LNCaP clone FGC (cell line): Measurements from ENCODE around the gene SLC19A1.
A peak's percentile ranks its signal among the peaks of the same experiment; 100 is the strongest.

ENCODE experiments used
- DNase-seq: peaks from one replicate; pipeline ENCODE4 v3.0.0-alpha.2; 2011; ENCODE audit warnings: low read depth
- H3K4me3 ChIP-seq: 2 replicates; pipeline ENCODE4 v1.5.1; 2011; ENCODE audit warnings: mild to moderate bottlenecking, low read depth, low read length, control low read depth
- TF ChIP-seq, protein P1 (sequence below): IDR thresholded peaks from 2 replicates; pipeline ENCODE4 v1.5.1; 2012; ENCODE audit warnings: mild to moderate bottlenecking; ENCODE audit not compliant: control insufficient read depth, insufficient read depth; ENCODE audit errors: extremely low read depth

Gene SLC19A1

DNA sequence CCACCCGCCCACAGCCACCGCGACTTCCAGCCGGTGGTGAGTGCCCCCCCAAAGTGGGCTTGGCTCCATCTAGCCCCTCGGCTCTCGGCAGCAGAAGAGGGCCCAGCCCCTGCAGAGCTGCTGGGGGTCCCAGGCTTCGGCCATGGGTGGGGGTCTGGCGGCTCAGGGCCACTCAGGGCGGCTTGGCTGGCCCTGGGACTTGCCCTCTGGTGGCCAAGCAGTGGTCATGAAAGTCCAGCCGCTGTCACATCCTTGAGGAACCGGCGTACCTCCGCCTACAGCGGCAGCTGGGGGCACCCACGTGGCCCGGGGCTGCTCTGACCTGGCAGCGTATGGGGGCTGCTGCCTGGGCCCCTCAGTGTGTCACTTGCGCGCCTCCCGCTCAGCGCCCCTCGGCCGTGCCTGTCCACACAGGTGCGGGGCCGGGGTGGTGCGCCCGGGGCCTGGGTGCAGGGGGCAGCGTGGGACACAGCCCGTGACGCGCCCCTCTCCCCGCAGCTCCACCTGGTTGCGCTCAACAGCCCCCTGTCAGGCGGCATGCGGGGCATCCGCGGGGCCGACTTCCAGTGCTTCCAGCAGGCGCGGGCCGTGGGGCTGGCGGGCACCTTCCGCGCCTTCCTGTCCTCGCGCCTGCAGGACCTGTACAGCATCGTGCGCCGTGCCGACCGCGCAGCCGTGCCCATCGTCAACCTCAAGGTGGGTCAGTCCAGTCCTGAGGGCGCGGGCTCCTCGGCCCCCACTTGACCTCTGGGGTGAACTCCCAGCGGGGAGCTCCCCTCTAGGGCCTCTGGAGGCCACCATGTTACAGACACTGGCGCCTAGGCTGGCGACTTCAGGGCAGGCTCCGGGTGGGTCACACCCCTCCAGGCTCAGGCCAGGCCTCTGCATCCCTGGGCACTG lies 32.4 kb downstream of the SLC19A1 start:
- DNase-seq = no peak
- H3K4me3 ChIP-seq = no peak overlapping the region
- TF ChIP-seq, protein P1, sequence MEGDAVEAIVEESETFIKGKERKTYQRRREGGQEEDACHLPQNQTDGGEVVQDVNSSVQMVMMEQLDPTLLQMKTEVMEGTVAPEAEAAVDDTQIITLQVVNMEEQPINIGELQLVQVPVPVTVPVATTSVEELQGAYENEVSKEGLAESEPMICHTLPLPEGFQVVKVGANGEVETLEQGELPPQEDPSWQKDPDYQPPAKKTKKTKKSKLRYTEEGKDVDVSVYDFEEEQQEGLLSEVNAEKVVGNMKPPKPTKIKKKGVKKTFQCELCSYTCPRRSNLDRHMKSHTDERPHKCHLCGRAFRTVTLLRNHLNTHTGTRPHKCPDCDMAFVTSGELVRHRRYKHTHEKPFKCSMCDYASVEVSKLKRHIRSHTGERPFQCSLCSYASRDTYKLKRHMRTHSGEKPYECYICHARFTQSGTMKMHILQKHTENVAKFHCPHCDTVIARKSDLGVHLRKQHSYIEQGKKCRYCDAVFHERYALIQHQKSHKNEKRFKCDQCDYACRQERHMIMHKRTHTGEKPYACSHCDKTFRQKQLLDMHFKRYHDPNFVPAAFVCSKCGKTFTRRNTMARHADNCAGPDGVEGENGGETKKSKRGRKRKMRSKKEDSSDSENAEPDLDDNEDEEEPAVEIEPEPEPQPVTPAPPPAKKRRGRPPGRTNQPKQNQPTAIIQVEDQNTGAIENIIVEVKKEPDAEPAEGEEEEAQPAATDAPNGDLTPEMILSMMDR = 0 out of 2 replicates have a peak, but pooled peaks have one; percentile 5

DNA sequence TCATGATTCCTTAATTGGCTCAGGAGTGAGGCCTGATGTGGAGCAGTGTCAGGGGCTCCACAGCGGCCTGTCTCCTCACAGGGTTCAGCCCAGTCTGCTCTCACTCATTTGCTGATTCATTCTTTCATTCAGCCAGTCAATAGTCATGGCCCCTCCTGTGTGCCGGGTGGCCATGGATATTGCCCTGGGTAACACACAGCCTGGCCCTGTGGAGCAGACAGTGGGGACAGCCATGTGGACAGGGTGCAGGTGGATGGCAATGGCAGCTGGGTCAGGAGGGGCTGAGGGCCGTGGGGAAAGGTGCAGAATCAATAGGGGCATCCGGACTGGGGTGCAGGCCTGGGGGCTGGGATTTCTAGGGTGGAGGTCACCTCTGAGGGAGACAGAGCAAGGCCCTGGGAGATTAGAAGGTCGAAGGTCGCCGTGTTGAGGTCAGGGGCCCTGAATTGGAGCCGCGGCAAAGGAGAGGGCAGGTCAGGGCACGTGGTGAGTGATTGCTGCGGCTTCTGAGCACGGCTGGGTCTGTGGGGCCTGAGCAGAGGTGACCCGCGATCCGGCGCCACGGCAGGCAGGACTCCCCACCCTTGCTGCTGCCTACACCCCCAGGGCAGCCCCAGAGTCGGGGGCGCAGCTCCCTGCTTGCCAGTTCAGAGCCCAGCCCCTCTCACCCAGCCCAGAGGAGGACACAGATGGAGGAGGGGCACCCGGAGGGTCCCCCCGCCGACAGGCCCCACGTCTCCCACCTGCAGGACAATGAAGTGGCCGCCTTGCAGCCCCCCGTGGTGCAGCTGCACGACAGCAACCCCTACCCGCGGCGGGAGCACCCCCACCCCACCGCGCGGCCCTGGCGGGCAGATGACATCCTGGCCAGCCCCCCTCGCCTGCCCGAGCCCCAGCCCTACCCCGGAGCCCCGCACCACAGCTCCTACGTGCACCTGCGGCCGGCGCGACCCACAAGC lies 33.4 kb downstream of the SLC19A1 start:
- H3K4me3 ChIP-seq = no peak overlapping the region
- TF ChIP-seq, protein P1 = no peak
- no peak for DNase-seq

DNA sequence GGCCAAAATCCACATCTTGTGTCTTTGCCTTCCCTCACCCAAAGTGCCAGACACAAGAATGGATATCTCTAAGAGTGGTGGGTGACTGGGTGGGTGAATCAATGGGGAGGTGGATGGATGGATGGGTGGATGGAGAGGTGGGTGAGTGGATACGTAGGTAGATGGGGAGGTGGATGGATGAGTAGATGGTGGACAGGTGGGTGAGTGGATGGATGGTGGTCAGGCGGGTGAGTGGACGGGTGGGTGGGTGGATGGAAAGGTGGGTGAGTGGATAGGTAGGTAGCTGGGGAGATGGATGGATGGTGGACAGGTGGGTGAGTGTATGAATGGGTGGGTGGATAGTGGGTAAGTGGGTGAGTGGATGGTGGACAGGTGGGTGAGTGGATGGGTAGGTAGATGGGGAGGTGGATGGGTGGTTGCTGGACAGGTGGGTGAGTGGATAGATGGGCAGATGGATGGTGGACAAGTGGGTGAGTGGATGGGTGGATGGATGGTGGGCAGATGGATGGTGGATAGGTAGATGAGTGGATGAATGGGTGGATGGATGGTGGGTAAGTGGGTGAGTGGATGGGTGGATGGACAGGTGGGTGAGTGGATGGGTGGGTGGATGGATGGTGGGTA lies 34.2 kb downstream of the SLC19A1 start:
- no peak overlapping the region for H3K4me3 ChIP-seq
- DNase-seq = no peak
- TF ChIP-seq, protein P1 = no peak

DNA sequence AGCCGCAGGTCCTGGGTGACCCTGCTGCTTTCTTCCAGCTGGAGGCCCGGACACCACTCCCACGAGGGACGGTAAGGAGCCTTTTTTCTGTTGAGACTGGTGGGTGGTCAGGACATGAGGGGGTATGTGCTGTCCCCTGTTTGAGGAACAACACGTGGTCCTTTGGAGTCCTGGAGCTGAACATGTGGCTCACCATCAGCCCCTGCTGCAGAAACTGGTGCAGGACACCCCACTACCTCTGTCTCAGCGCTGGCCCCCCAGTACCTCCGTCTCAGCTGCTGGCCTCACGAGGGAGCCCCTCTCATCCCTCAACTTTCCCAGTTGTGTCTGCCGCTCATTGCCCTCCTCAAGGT lies 34.7 kb downstream of the SLC19A1 start:
- DNase-seq = no peak
- TF ChIP-seq, protein P1 = no peak
- no peak overlapping the region for H3K4me3 ChIP-seq

DNA sequence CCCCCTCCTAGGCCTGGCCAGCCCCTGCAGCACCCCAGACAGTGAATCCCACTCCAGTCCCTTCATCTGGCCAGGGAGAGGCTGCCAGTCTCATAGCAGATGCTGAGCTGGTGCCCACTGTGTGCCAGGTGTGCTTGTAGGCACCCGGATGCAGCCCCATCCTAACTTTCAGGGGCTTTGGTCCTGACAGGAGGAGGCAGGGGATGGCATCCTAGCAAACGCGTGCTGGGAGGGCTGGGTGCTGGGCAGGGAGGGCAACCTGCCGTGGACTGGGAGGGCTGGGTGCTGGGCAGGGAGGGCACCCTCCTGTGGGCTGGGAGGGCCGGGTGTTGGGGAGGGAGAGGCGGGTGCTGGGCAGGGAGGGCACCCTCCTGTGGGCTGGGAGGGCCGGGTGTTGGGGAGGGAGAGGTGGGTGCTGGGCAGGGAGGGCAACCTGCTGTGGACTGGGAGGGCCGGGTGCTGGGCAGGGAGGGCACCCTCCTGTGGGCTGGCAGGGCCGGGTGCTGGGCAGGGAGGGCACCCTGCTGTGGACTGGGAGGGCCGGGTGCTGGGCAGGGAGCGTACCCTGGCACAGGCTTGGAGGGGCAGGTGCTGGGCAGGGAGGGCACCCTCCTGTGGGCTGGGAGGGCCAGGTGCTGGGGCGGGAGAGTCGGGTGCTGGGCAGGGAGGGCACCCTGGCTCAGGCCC lies 35.3 kb downstream of the SLC19A1 start:
- TF ChIP-seq, protein P1 = no peak
- H3K4me3 ChIP-seq = no peak overlapping the region
- DNase-seq = no peak

DNA sequence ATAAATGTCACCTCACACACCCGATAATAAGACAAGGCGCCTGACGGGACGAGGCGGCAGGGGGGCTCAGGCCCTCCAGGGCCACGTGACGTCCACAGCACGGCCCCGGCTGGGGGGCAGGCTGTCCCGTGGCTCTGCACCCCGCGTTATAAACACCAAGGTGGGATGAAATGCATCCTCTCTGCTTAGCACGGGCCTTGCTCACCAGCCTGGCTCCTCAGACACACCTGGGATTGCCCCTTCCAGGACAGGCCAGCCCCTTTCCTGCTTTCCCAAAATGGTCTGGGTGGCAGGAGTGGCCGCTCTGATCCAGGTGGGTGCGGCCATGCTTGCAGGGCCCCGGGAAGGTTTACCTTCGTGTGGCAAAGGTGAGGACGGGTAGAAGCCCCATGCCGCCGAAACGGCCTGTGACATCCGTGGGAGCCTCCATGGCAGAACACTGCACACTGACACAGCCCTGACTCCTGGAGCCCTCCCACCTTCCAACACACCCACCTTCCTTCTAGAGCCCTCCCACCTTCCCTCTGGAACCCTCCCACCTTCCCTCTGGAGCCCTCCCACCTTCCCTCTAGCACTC lies 35.9 kb downstream of the SLC19A1 start:
- H3K4me3 ChIP-seq = no peak overlapping the region
- no peak for DNase-seq
- TF ChIP-seq, protein P1 = no peak
